H1 (cell line): Measurements from ENCODE around the gene MAP1LC3A. TPM values are rescaled to one million over a fixed set of nuclear protein-coding genes. Genes with fewer than 3 reads are reported as not detected.
A peak's percentile ranks its signal among the peaks of the same experiment; 100 is the strongest.

Source experiments
- ASH2L ChIP-seq: fragments of 200-600, 300-600 bp; sonication (generic); IDR thresholded peaks from one replicate; pipeline ENCODE4 v1.7.1; 2017; ENCODE audit warnings: low read length
- BRCA1 ChIP-seq: IDR thresholded peaks from 2 replicates; pipeline ENCODE4 v1.6.1; 2012; ENCODE audit warnings: low read depth, low read length, improper control_type of control experiment
- CEBPB ChIP-seq: IDR thresholded peaks from 2 replicates; pipeline ENCODE4 v1.6.1; 2012; ENCODE audit warnings: low read depth, low read length
- CREB1 ChIP-seq: IDR thresholded peaks from 2 replicates; pipeline ENCODE4 v1.6.1; 2012; ENCODE audit warnings: inconsistent platforms
- KDM4A ChIP-seq: IDR thresholded peaks from one replicate; pipeline ENCODE4 v1.7.1; 2012; ENCODE audit warnings: low read depth, mild to moderate bottlenecking, moderate library complexity, low read length, inconsistent platforms; ENCODE audit not compliant: severe bottlenecking
- NRF1 ChIP-seq: IDR thresholded peaks from 2 replicates; pipeline ENCODE4 v1.6.1; 2011; ENCODE audit warnings: mild to moderate bottlenecking, low read depth, low read length, improper control_type of control experiment
- PHF8 ChIP-seq: fragments of 200-600 bp; sonication (generic); conservative IDR thresholded peaks from 2 replicates; pipeline ENCODE4 v1.7.1; 2012; ENCODE audit warnings: low read depth, mild to moderate bottlenecking, inconsistent platforms, low read length, moderate library complexity
- POU5F1 ChIP-seq: IDR thresholded peaks from 2 replicates; pipeline ENCODE4 v1.6.1; 2011; ENCODE audit warnings: low read depth, mild to moderate bottlenecking, low read length, moderate library complexity
- RBBP5 ChIP-seq: IDR thresholded peaks from 2 replicates; pipeline ENCODE4 v1.7.1; 2012; ENCODE audit warnings: low read depth, mild to moderate bottlenecking, inconsistent platforms, low read length, moderate library complexity, borderline replicate concordance
- SAP30 ChIP-seq: fragments of 300-600 bp; sonication (generic); IDR thresholded peaks from 2 replicates; pipeline ENCODE4 v1.7.1; 2012; ENCODE audit warnings: low read length, moderate library complexity, mild to moderate bottlenecking, inconsistent platforms; ENCODE audit not compliant: insufficient read depth, insufficient replicate concordance
- SP1 ChIP-seq: IDR thresholded peaks from 2 replicates; pipeline ENCODE4 v1.6.1; 2011; ENCODE audit warnings: low read depth, low read length
- SP2 ChIP-seq: IDR thresholded peaks from 2 replicates; pipeline ENCODE4 v1.6.1; 2012; ENCODE audit warnings: mild to moderate bottlenecking, low read length, inconsistent platforms
- SRF ChIP-seq: IDR thresholded peaks from 2 replicates; pipeline ENCODE4 v1.6.1; 2011; ENCODE audit warnings: mild to moderate bottlenecking, low read depth, low read length, moderate library complexity
- polyA plus RNA-seq, 7 experiments: library from polyadenylated mRNA; depleted of rRNA in 3 of 7; stranded (reverse) in 5 of 7; unstranded in 2 of 7; fragments of >200 nt in 5 of 7; fragments of 200-250 nt in 2 of 7; gene quantifications; 1 replicate in 5 of 7; 2 replicates in 1 of 7; 4 replicates in 1 of 7; pipeline versions ENCODE4 v1.2.1 to v1.2.3, GENCODE V29; 2011 to 2013; ENCODE audit warnings: missing spikeins in 2 of 7, mixed read lengths in 2 of 7
- total RNA-seq: library from RNA; stranded (reverse); fragmentation: NEBNext Ultra II Directional; extraction: Animal tissue kit (Norgen Biotek cat#: 25700); gene quantifications from 2 replicates; pipeline ENCODE4 v1.2.1, GENCODE V29; 2021

Gene MAP1LC3A
- total and polyA plus RNA-seq, 2 of the 8 experiments (the other 6 are each of a cell fraction or from before 2014, with no cell fraction given): 5.0 to 6.1 TPM

DNA sequence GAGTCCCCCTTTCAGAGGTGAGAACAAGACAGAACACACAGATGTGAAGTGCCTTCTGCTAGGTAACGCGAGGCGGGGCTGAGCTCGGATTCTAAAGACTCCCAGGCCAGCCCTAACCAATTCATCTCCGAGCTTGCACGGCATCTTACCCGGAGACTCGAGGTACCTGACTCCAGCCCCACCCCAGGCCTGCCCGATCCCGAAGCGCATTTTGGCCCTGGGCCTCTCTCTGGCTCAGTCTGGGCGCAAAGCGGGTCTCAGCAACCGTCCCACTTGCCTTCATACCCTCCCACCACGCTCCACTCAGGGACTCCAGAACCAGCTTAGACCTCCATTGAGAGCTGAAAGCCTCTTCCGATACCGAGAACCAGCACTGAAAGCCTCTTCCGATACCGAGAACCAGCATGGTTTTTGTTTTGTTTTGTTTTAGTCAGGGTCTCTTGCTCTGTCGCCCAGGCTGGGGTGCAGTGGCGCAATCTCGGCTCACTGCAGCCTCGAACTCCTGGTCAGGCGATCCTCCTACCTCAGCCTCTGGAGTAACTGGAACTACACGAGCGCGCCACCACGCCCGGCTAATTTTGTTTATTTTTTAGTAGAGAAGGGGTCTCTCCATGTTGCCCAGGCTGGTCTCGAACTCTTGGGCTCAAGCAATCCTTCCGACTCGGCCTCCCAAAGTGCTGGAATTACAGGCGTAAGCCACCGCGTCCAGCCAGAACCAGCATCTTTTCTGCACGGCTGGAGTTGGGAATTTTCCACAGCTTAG lies 42.9 kb upstream of the MAP1LC3A start (continued):
- TF ChIP-seq BRCA1 (no peak), NRF1 (no peak), PHF8 (no peak), CEBPB (0 out of 2 replicates have a peak, but pooled peaks have one; percentile 34), POU5F1 (no peak), ASH2L (peak; percentile 59), KDM4A (peak; percentile 51), CREB1 (no peak), RBBP5 (0 out of 2 replicates have a peak, but pooled peaks have one; percentile 27), SAP30 (peak; percentile 43), SP1 (0 out of 2 replicates have a peak, but pooled peaks have one; percentile 21), SP2 (no peak), SRF (peak; percentile 72)
